ENCODE results near the gene LCE3B. TPM values are rescaled to one million over a fixed set of nuclear protein-coding genes. Genes with fewer than 3 reads are reported as not detected.
A peak's percentile ranks its signal among the peaks of the same experiment; 100 is the strongest.
"Not testable (repeated sequence)": the region's sequence is repeated elsewhere in the genome, so short reads cannot be mapped to it uniquely, and the experiment has no call there.

LCE3B gene, protein sequence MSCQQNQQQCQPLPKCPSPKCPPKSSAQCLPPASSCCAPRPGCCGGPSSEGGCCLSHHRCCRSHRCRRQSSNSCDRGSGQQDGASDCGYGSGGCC
- not detected for polyA plus RNA-seq (ENCODE audit: insufficient read length in 4 of 4)

DNA sequence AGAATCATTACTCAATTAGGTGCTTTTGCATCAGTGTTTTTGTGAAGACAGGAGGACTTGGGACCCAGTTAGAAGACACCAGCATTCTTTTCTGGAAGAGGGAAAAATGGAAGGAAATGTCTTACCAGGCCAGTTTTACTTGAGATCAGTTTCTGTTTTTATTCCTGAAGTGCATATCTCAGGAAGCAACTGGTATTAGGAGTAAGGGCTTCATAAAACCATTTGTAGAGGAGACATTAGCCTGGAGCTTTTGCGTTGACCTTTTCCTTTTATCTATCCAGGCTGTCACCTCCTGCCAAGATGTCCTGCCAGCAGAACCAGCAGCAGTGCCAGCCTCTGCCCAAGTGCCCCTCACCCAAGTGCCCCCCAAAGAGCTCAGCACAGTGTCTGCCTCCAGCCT lies at the start of gene LCE3B:
LCE3B (plus strand) TSS at position 301 of the 400 bp plus-strand sequence; CDS start at position 301, 0 bp downstream.
- DNase-seq (ENCODE audit: low read depth in 4 of 4, low spot score in 3 of 4) = no peak

DNA sequence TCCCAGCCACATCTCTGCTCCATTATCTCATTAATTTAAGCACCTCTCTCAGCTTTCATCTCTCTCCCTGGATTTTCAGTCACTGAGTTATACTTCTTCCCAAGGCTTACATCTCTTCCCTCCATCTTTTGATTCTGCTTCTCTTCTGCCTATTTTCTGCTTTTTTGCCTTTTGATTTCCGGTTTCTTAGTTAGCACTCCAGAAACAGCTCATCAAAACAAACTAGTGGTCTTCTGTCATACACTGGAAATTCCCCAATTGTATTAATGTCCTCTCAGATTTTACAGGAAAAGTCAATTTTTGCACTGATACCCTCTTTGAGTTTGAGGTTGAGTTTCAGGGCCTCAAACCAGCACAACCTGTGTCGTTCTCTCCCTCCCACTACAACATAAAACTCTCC lies 48.5 kb upstream of the LCE3B start:
- no peak for DNase-seq (ENCODE audit: low read depth in 4 of 4, low spot score in 3 of 4)

GRCh38 chr1:152565535-152566215 lies 47.9 kb upstream of the LCE3B start:
- DNase-seq (ENCODE audit: low read depth in 4 of 4, low spot score in 3 of 4) = no peak

GRCh38 chr1:152566681-152567080 lies 46.9 kb upstream of the LCE3B start, which contains the start of gene LCE3E:
Gene LCE3E (minus strand): TSS chr1:152566780. CDS start chr1:152566208, 572 bp downstream.
- no peak for DNase-seq (ENCODE audit: low read depth in 4 of 4, low spot score in 3 of 4)

GRCh38 chr1:152577168-152577567 lies 36.4 kb upstream of the LCE3B start:
- no peak for DNase-seq (ENCODE audit: low read depth in 4 of 4, low spot score in 3 of 4)

- DNase-seq (ENCODE audit: low read depth in 4 of 4, low spot score in 3 of 4) = not testable (repeated sequence)
Measured at GRCh38 chr1:152579526-152579925, 34.1 kb upstream of the LCE3B start.

GRCh38 chr1:152580433-152580832 lies 33.2 kb upstream of the LCE3B start, which contains the start of gene LCE3D:
Gene LCE3D (minus strand): TSS chr1:152580516. CDS start chr1:152579936, 580 bp downstream.
- no peak for DNase-seq (ENCODE audit: low read depth in 4 of 4, low spot score in 3 of 4)

GRCh38 chr1:152582647-152583046 lies 31.0 kb upstream of the LCE3B start:
- no peak for DNase-seq (ENCODE audit: low read depth in 4 of 4, low spot score in 3 of 4)

GRCh38 chr1:152585586-152585985 lies 28.0 kb upstream of the LCE3B start:
- no peak for DNase-seq (ENCODE audit: low read depth in 4 of 4, low spot score in 3 of 4)

DNA sequence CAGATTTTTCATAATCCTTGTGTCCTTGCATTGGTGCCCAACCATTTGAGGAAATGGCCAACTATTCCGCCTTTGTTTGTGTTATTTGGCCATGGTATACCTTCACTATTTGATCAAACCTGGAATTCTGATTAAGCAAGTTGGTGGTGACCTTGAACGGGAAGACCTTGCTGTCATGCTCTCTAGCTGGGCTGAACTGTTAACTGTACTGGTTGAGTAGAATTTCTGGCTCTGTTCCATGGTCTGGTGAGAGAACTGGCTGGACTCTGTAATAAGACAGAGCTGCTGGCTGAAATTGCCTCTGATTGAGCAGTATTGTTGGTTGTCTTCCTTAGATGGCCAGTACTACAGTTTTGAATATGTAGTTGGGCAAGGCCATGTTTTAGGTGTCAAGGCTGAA lies 16.6 kb upstream of the LCE3B start:
- no peak for DNase-seq (ENCODE audit: low read depth in 4 of 4, low spot score in 3 of 4)

GRCh38 chr1:152599934-152600333 lies 13.7 kb upstream of the LCE3B start, which contains the start of gene LCE3C:
Gene LCE3C (plus strand): TSS chr1:152600234. CDS start chr1:152600732, 498 bp downstream.
- no peak for DNase-seq (ENCODE audit: low read depth in 4 of 4, low spot score in 3 of 4)

DNA sequence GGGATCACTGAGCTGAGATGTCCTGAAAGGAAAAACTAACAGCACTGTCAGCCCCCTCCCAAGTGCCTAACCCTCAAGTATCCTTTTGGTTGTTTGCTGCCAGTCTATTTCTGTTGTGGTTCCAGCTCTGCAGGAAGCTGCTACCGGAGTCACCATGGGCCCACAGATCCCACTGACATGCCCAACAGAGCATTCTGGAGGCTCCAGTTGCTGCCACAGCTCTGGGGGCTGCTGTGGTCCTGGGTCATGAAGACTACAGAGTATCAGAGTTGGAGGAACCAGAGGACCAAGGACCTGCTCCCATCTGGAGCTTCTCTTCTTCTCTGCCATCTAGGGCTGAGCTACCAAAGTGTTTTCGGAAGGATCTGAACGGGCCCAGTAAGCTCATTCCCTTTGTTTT lies 8.4 kb downstream of the LCE3B start:
- DNase-seq (ENCODE audit: low read depth in 4 of 4, low spot score in 3 of 4) = no peak

DNA sequence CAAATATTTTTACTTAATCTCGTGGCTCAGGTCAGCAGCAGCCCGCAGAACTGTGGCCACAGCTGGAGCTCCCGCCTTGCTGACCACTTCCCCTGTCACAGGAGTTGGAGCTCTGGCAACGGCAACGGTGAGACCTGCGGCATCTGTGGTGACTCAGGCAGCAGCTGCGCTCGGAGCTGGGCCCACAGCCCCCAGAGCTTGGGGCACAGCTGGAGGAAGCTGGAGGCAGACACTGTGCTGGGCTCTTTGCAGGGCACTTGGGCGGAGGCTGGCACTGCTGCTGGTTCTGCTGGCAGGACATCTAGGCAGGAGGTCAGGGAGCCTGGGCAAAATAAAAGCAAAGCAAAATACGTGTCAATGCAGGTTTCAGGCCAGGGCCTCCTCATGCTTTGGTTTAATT lies 9.2 kb downstream of the LCE3B start, which contains the start of gene LCE3A:
LCE3A (minus strand) TSS at position 301 of the 400 bp plus-strand sequence; CDS start at position 301, 0 bp downstream.
- DNase-seq (ENCODE audit: low read depth in 4 of 4, low spot score in 3 of 4) = no peak

GRCh38 chr1:152623203-152623844 lies 9.7 kb downstream of the LCE3B start:
- no peak for DNase-seq (ENCODE audit: low read depth in 4 of 4, low spot score in 3 of 4)

DNA sequence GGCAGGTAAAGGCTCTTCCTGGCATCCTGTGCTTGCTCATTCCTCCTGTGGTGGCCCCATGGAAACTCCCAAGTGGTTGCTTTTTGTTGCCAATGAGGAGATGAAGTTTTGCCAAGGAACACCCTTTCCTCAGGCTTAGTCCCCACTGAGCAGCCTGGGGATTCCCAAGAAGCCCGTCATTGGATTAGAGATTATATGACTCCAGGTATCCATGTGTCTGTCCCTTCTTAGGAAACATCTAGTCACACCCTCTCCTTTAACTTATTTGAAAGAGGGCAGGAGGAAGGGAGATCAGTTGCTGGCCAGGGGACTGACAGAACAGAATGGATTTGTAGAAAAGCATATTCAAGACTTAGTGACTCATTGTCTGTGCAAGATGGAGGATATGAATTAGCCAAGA lies 13.1 kb downstream of the LCE3B start:
- DNase-seq (ENCODE audit: low read depth in 4 of 4, low spot score in 3 of 4) = no peak

DNA sequence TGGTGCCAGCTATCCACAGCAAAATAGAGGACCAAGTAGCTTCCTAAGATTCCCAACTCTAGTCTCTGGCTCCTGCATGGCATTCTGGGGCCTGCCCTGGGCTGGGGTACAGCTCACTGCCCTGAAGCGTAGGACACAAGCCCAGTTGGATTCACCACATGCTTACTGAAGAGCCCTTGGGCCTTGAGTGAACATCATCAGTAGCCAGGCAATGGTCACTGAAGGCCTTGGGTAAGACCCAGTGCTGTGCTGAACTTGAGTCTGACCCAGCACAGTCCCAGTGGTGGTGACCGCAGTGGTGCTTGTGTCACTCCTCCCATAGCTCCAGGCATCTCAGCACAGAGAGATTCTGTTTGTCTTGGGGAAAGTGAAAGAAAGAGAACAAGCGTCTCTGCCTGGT lies 17.0 kb downstream of the LCE3B start:
- no peak for DNase-seq (ENCODE audit: low read depth in 4 of 4, low spot score in 3 of 4)

DNA sequence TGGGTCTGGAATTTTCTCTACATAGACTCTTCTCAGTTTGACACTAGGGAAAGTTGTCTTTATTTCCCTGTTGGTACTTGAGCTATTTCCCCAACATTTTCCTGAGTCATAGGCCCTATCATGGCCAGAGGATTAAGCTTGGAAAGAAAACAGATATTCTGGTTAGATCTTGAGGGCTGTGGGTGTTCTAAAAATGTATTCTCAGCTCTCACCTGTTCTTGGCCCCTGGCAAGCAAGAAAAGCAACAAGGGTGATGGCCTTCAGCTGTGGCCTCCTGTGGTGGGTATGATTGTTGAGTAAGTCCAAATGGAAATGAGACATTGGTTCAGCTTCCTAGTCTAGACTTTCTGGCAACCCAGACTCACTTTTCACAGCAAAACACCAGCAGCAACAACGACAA lies 26.7 kb downstream of the LCE3B start:
- DNase-seq (ENCODE audit: low read depth in 4 of 4, low spot score in 3 of 4) = no peak

- DNase-seq (ENCODE audit: low read depth in 4 of 4, low spot score in 3 of 4) = no peak
Measured at GRCh38 chr1:152643945-152644344, 30.3 kb downstream of the LCE3B start.

DNA sequence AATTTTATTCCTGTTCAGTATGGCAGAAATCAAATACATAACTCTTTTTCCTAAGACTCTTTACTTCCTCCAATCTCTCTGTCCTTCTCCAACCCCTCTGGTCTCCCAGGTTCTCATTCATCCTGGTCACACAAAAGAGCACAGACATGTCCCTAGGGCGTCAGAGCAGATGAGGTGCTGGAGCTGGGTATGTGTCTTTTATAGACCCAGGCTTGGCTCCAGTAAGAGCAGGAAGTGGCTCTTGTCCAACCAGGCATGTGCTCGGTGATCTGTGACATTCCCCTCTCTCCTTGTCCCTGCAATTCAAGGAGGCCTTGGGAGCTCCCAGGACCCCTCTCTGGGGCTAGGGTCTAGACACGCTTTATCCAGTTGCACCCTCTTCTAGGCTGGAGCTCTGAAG lies 31.5 kb downstream of the LCE3B start:
- DNase-seq (ENCODE audit: low read depth in 4 of 4, low spot score in 3 of 4) = no peak

DNA sequence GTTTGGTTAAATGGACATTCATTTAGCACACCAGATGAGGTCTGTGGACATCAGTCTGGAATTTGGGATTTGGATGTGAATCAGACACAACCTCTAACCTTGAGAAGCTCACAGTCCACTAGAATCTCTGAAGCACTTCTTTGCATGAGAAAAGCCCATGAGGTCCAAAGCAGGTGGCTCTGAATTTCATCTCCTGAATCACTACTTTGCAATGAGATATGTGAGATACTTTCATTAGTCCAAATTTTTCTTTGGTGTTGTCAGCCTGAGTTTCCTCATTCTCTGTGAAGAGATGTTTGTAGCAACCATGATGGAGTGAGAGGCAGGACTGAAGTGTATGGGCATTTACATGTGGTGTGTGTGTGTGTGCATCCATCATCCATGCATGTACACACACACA lies 33.0 kb downstream of the LCE3B start:
- no peak for DNase-seq (ENCODE audit: low read depth in 4 of 4, low spot score in 3 of 4)

GRCh38 chr1:152654110-152654509 lies 40.5 kb downstream of the LCE3B start:
- peak; percentile 23 to 49 (median 40) for DNase-seq (ENCODE audit: low read depth in 4 of 4, low spot score in 3 of 4)

GRCh38 chr1:152656459-152656858 lies 42.8 kb downstream of the LCE3B start:
- DNase-seq (ENCODE audit: low read depth in 4 of 4, low spot score in 3 of 4) = no peak
